Neural crest cell (in vitro differentiated cells): ENCODE data around the gene UNC5C. TPM values are rescaled to one million over a fixed set of nuclear protein-coding genes. Genes with fewer than 3 reads are reported as not detected.

ENCODE experiments used
- DNase-seq: peaks from one replicate; pipeline ENCODE4 v3.0.0; 2021; ENCODE audit warnings: low read depth, mixed read lengths, low spot score
- H3K27ac Mint-ChIP-seq: one replicate; pipeline ENCODE4 v1.8.0; 2021; ENCODE audit warnings: mild to moderate bottlenecking, mixed read lengths; ENCODE audit not compliant: unreplicated experiment
- H3K27me3 Mint-ChIP-seq: 2 replicates; pipeline ENCODE4 v1.8.0; 2021; ENCODE audit warnings: low read depth, mild to moderate bottlenecking, mixed read lengths
- H3K36me3 Mint-ChIP-seq: 2 replicates; pipeline ENCODE4 v1.8.0; 2021; ENCODE audit warnings: low read depth, mild to moderate bottlenecking, mixed read lengths
- H3K4me1 Mint-ChIP-seq: 2 replicates; pipeline ENCODE4 v1.8.0; 2021; ENCODE audit warnings: mixed read lengths
- H3K4me3 Mint-ChIP-seq: one replicate; pipeline ENCODE4 v1.8.0; 2021; ENCODE audit warnings: mild to moderate bottlenecking, mixed read lengths
- H3K9me3 Mint-ChIP-seq: 2 replicates; pipeline ENCODE4 v1.8.0; 2021; ENCODE audit warnings: mixed read lengths
- CTCF ChIP-seq: fragments of 200-600 bp; sonication (generic); conservative IDR thresholded peaks from 2 replicates; pipeline ENCODE4 v1.5.0; 2021; ENCODE audit warnings: antibody characterized with exemption, mild to moderate bottlenecking
- total RNA-seq: library from RNA; stranded (reverse); gene quantifications from 2 replicates; pipeline ENCODE4 v1.2.1, GENCODE V29; 2021

The UNC5C gene
- total RNA-seq, 1 donor from 2014 or later, result 6.5 TPM

- Mint-ChIP-seq H3K36me3 (peaks cover 8% of the 10 kb centered on the region), H3K27ac (no peak overlapping the region), H3K4me3 (no peak overlapping the region), H3K9me3 (no peaks in the 10 kb centered on the region), H3K27me3 (peaks cover 70% of the 10 kb centered on the region), H3K4me1 (peaks cover 20% of the 10 kb centered on the region)
- TF ChIP-seq CTCF, result no peak
- DNase-seq, result no peak
These were observed 126.9 kb downstream of the UNC5C start for GRCh38 chr4:95421869-95422268.

- DNase-seq, result no peak
- peaks cover 64% of the 10 kb centered on the region for H3K27me3 Mint-ChIP-seq
- no peaks in the 10 kb centered on the region for H3K9me3 Mint-ChIP-seq
- TF ChIP-seq CTCF, result no peak
- H3K27ac Mint-ChIP-seq, result no peak overlapping the region
- H3K36me3 Mint-ChIP-seq, result no peaks in the 10 kb centered on the region
- H3K4me3 Mint-ChIP-seq, result no peak overlapping the region
- H3K4me1 Mint-ChIP-seq, result peaks cover 12% of the 10 kb centered on the region
These were observed 131.2 kb downstream of the UNC5C start for GRCh38 chr4:95417531-95417930.

- H3K27ac Mint-ChIP-seq, result no peak overlapping the region
- peaks cover 52% of the 10 kb centered on the region for H3K27me3 Mint-ChIP-seq
- H3K9me3 Mint-ChIP-seq, result no peaks in the 10 kb centered on the region
- DNase-seq, result no peak
- TF ChIP-seq CTCF, result no peak
- no peaks in the 10 kb centered on the region for H3K36me3 Mint-ChIP-seq
- peaks cover 23% of the 10 kb centered on the region for H3K4me1 Mint-ChIP-seq
- H3K4me3 Mint-ChIP-seq, result no peak overlapping the region
These were observed 133.4 kb downstream of the UNC5C start for GRCh38 chr4:95415346-95415771.

GRCh38 chr4:95411371-95412088 is 137.2 kb downstream of the UNC5C start:
- Mint-ChIP-seq H3K4me1 (peaks cover 51% of the 10 kb centered on the region), H3K9me3 (no peaks in the 10 kb centered on the region), H3K27me3 (peaks cover 36% of the 10 kb centered on the region), H3K4me3 (no peak overlapping the region), H3K27ac (peak overlapping the region; percentile 29), H3K36me3 (no peaks in the 10 kb centered on the region)
- no peak for DNase-seq
- no peak for TF ChIP-seq CTCF

- peak overlapping the region; percentile 38 for H3K4me3 Mint-ChIP-seq
- H3K4me1 Mint-ChIP-seq, result peaks cover 51% of the 10 kb centered on the region
- no peaks in the 10 kb centered on the region for H3K9me3 Mint-ChIP-seq
These were observed 138.3 kb downstream of the UNC5C start for GRCh38 chr4:95410387-95410977.

More at GRCh38 chr4:95410387-95410977, 138.3 kb downstream of the UNC5C start:
- Mint-ChIP-seq H3K27ac (peak overlapping the region; percentile 59), H3K27me3 (peaks cover 25% of the 10 kb centered on the region), H3K36me3 (no peaks in the 10 kb centered on the region)
- DNase-seq, result peak; percentile 24
- TF ChIP-seq CTCF, result no peak
